Neuronal stem cell (in vitro differentiated cells): Measurements from ENCODE around the gene PRSS53.

ENCODE experiments used
- DNase-seq: peaks from one replicate; pipeline ENCODE4 v3.0.0-alpha.2; 2013; ENCODE audit warnings: low spot score
- H2AFZ ChIP-seq: one replicate; pipeline ENCODE4 v1.6.1; 2013; ENCODE audit warnings: mild to moderate bottlenecking, low read length, inconsistent platforms
- H2AK5ac ChIP-seq: 2 replicates; pipeline ENCODE4 v1.6.1; 2013; ENCODE audit warnings: low read depth, mild to moderate bottlenecking, inconsistent platforms, low read length, moderate library complexity, mixed read lengths
- H2BK120ac ChIP-seq: 2 replicates; pipeline ENCODE4 v1.6.1; 2013; ENCODE audit warnings: low read depth, mild to moderate bottlenecking, inconsistent platforms, low read length, moderate library complexity, mixed read lengths
- H2BK12ac ChIP-seq: one replicate; pipeline ENCODE4 v1.6.1; 2013; ENCODE audit warnings: low read length, inconsistent platforms
- H2BK15ac ChIP-seq: 2 replicates; pipeline ENCODE4 v1.6.1; 2013; ENCODE audit warnings: mild to moderate bottlenecking, low read length, inconsistent platforms, mixed read lengths
- H2BK5ac ChIP-seq: one replicate; pipeline ENCODE4 v1.6.1; 2013; ENCODE audit warnings: inconsistent platforms, mild to moderate bottlenecking, low read length, moderate library complexity
- H3K14ac ChIP-seq: one replicate; pipeline ENCODE4 v1.6.1; 2013; ENCODE audit warnings: low read length, inconsistent platforms
- H3K18ac ChIP-seq: 2 replicates; pipeline ENCODE4 v1.6.1; 2013; ENCODE audit warnings: low read length, inconsistent platforms
- H3K23ac ChIP-seq: 2 replicates; pipeline ENCODE4 v1.6.1; 2013; ENCODE audit warnings: low read depth, mild to moderate bottlenecking, mixed read lengths, low read length, inconsistent platforms; ENCODE audit not compliant: poor library complexity
- H3K27ac ChIP-seq: replicated peaks from 3 replicates; pipeline ENCODE4 v1.5.1; 2013; ENCODE audit warnings: low read length, inconsistent platforms
- H3K27me3 ChIP-seq, 3 experiments: 2 replicates each; pipeline ENCODE4 v1.6.1; 2013; ENCODE audit warnings: low read length in 3 of 3, mild to moderate bottlenecking in 2 of 3, inconsistent platforms in 1 of 3, low read depth in 1 of 3, mixed read lengths in 1 of 3, moderate library complexity in 1 of 3; ENCODE audit not compliant: control insufficient read depth in 3 of 3, insufficient read depth in 3 of 3
- H3K36me3 ChIP-seq, 2 donors: replicated peaks in 1 of 2; 2 replicates each; pipeline ENCODE4 v1.6.1; 2013; ENCODE audit warnings: low read length in 2 of 2; ENCODE audit not compliant: control insufficient read depth in 2 of 2, insufficient read depth in 2 of 2
- H3K4ac ChIP-seq: 2 replicates; pipeline ENCODE4 v1.6.1; 2013; ENCODE audit warnings: inconsistent platforms, mild to moderate bottlenecking, low read length, moderate library complexity
- H3K4me1 ChIP-seq, 2 donors: 1 replicate in 1 of 2; 2 replicates in 1 of 2; pipeline ENCODE4 v1.6.1; 2013; ENCODE audit warnings: low read length in 2 of 2, low read depth in 1 of 2; ENCODE audit not compliant: control insufficient read depth in 2 of 2, insufficient read depth in 1 of 2
- H3K4me2 ChIP-seq: one replicate; pipeline ENCODE4 v1.6.1; 2013; ENCODE audit warnings: mild to moderate bottlenecking, low read length, inconsistent platforms; ENCODE audit not compliant: insufficient read depth, poor library complexity, severe bottlenecking
- H3K4me3 ChIP-seq, 2 donors: 2 replicates each; pipeline ENCODE4 v1.5.1; 2013; ENCODE audit warnings: low read length in 2 of 2, mild to moderate bottlenecking in 2 of 2, inconsistent platforms in 1 of 2, moderate library complexity in 1 of 2
- H3K79me1 ChIP-seq: one replicate; pipeline ENCODE4 v1.6.1; 2013; ENCODE audit warnings: low read depth, mild to moderate bottlenecking, inconsistent platforms, low read length, moderate library complexity
- H3K9ac ChIP-seq: one replicate; pipeline ENCODE4 v1.6.1; 2013; ENCODE audit warnings: mild to moderate bottlenecking, low read depth, low read length, inconsistent platforms; ENCODE audit not compliant: poor library complexity
- H3K9me3 ChIP-seq, 2 donors: replicated peaks in 1 of 2; 2 replicates each; pipeline versions ENCODE3 to v1.6.1; 2013; ENCODE audit warnings: low read length in 2 of 2, mild to moderate bottlenecking in 2 of 2, inconsistent platforms in 1 of 2, low read depth in 1 of 2, mixed read lengths in 1 of 2, moderate library complexity in 1 of 2; ENCODE audit not compliant: control insufficient read depth in 2 of 2, insufficient read depth in 1 of 2
- H4K8ac ChIP-seq: one replicate; pipeline ENCODE4 v1.6.1; 2013; ENCODE audit warnings: low read depth, mild to moderate bottlenecking, inconsistent platforms, low read length, moderate library complexity
- H4K91ac ChIP-seq: one replicate; pipeline ENCODE4 v1.6.1; 2013; ENCODE audit warnings: low read length, low read depth, mild to moderate bottlenecking, inconsistent platforms; ENCODE audit not compliant: poor library complexity
- WGBS, 2 donors: extraction: QIAGEN DNeasy Blood & Tissue Kit; methylation state at CpG; one replicate each; pipeline ENCODE4 v1.1.7; 2013; ENCODE audit warnings: missing lambda C conversion rate in 2 of 2, mixed read lengths in 1 of 2; ENCODE audit not compliant: insufficient read length in 2 of 2, insufficient replicate concordance in 1 of 2; ENCODE audit errors: extremely low coverage in 2 of 2; 5-methylcytosine and 5-hydroxymethylcytosine counted together

Gene PRSS53

GRCh38 chr16:31063495-31063842, 25.3 kb downstream of the PRSS53 start:
- no peak overlapping the region for H2AFZ ChIP-seq
- H3K9me3 ChIP-seq, result no peaks in the 10 kb centered on the region
- H3K79me1 ChIP-seq, result peaks cover 13% of the 10 kb centered on the region
- no peak overlapping the region for H2BK120ac ChIP-seq
- H3K36me3 ChIP-seq, result peaks cover 26 to 60% of the 10 kb centered on the region in 2 donors
- H3K4me3 ChIP-seq, result peak overlapping the region in 1 of 2 donors; percentile 39
- H2BK15ac ChIP-seq, result no peak overlapping the region
- no peaks in the 10 kb centered on the region for H3K27me3 ChIP-seq
- H3K23ac ChIP-seq, result peak overlapping the region; percentile 73
- no peak for DNase-seq
- no peak overlapping the region for H3K27ac ChIP-seq
- no CpG with 5 or more reads among the region's 9 CpGs for WGBS, 2 donors
- peak overlapping the region; percentile 11 for H3K4ac ChIP-seq
- no peak overlapping the region for H2BK12ac ChIP-seq
- no peak overlapping the region for H3K18ac ChIP-seq
- no peak overlapping the region for H2AK5ac ChIP-seq
- no peak overlapping the region for H3K9ac ChIP-seq
- H3K4me2 ChIP-seq, result no peak overlapping the region
- H2BK5ac ChIP-seq, result peak overlapping the region; percentile 75
- no peak overlapping the region for H3K14ac ChIP-seq
- H4K91ac ChIP-seq, result no peak overlapping the region
- peaks cover 0 to 3% of the 10 kb centered on the region in 2 donors for H3K4me1 ChIP-seq
- H4K8ac ChIP-seq, result peak overlapping the region; percentile 82

- Histone ChIP-seq H3K4me1 (peaks cover 0 to 3% of the 10 kb centered on the region in 2 donors), H3K23ac (peak overlapping the region; percentile 73), H3K14ac (no peak overlapping the region), H3K4ac (no peak overlapping the region), H4K8ac (no peak overlapping the region), H2AK5ac (no peak overlapping the region), H3K18ac (no peak overlapping the region), H3K9me3 (no peaks in the 10 kb centered on the region), H2AFZ (no peak overlapping the region), H2BK15ac (no peak overlapping the region), H4K91ac (no peak overlapping the region), H3K4me3 (peak overlapping the region in 1 of 2 donors; percentile 49), H2BK5ac (no peak overlapping the region), H3K27me3 (no peaks in the 10 kb centered on the region), H3K9ac (no peak overlapping the region), H3K4me2 (no peak overlapping the region), H2BK12ac (no peak overlapping the region), H2BK120ac (no peak overlapping the region), H3K79me1 (peaks cover 13% of the 10 kb centered on the region), H3K36me3 (peaks cover 26 to 52% of the 10 kb centered on the region in 2 donors), H3K27ac (no peak overlapping the region)
- DNase-seq, result no peak
- no CpG with 5 or more reads among the region's 54 CpGs for WGBS, 2 donors
These were observed 26.8 kb downstream of the PRSS53 start for GRCh38 chr16:31061813-31062440.

GRCh38 chr16:31061126-31061812, 27.5 kb downstream of the PRSS53 start:
- H3K4ac ChIP-seq, result no peak overlapping the region
- WGBS, 2 donors, result no CpG with 5 or more reads among the region's 42 CpGs
- H2BK120ac ChIP-seq, result no peak overlapping the region
- peaks cover 11% of the 10 kb centered on the region for H3K79me1 ChIP-seq
- H3K4me3 ChIP-seq, result no peak overlapping the region
- no peak overlapping the region for H4K91ac ChIP-seq
- no peak overlapping the region for H4K8ac ChIP-seq
- no peak overlapping the region for H3K27ac ChIP-seq
- H3K4me2 ChIP-seq, result no peak overlapping the region
- H3K9ac ChIP-seq, result no peak overlapping the region
- H3K23ac ChIP-seq, result no peak overlapping the region
- H3K14ac ChIP-seq, result no peak overlapping the region
- no peak for DNase-seq
- no peak overlapping the region for H2BK15ac ChIP-seq
- peaks cover 26 to 52% of the 10 kb centered on the region in 2 donors for H3K36me3 ChIP-seq
- no peak overlapping the region for H2BK12ac ChIP-seq
- H2BK5ac ChIP-seq, result no peak overlapping the region
- H3K4me1 ChIP-seq, result peaks cover 0 to 3% of the 10 kb centered on the region in 2 donors
- no peak overlapping the region for H2AK5ac ChIP-seq
- no peaks in the 10 kb centered on the region for H3K27me3 ChIP-seq
- H3K9me3 ChIP-seq, result no peaks in the 10 kb centered on the region
- no peak overlapping the region for H3K18ac ChIP-seq
- no peak overlapping the region for H2AFZ ChIP-seq

GRCh38 chr16:31055613-31056012, 33.1 kb downstream of the PRSS53 start:
- H3K4me2 ChIP-seq, result no peak overlapping the region
- H3K9me3 ChIP-seq, result no peaks in the 10 kb centered on the region
- no peak overlapping the region for H3K23ac ChIP-seq
- no peak overlapping the region for H2AFZ ChIP-seq
- no peak overlapping the region for H4K8ac ChIP-seq
- no CpG with 5 or more reads among the region's 4 CpGs for WGBS, 2 donors
- no peak overlapping the region for H3K9ac ChIP-seq
- H3K4me3 ChIP-seq, result no peak overlapping the region
- H2BK12ac ChIP-seq, result no peak overlapping the region
- no peak overlapping the region for H3K18ac ChIP-seq
- no peak overlapping the region for H2AK5ac ChIP-seq
- peaks cover 3 to 11% of the 10 kb centered on the region in 2 donors for H3K36me3 ChIP-seq
- no peak overlapping the region for H4K91ac ChIP-seq
- H3K27me3 ChIP-seq, result no peaks in the 10 kb centered on the region
- H2BK5ac ChIP-seq, result no peak overlapping the region
- DNase-seq, result no peak
- H3K14ac ChIP-seq, result no peak overlapping the region
- H3K79me1 ChIP-seq, result peaks cover under 1% of the 10 kb centered on the region
- H3K27ac ChIP-seq, result peak overlapping the region; percentile 5
- H3K4ac ChIP-seq, result no peak overlapping the region
- peaks cover 0 to 3% of the 10 kb centered on the region in 2 donors for H3K4me1 ChIP-seq
- H2BK120ac ChIP-seq, result no peak overlapping the region
- H2BK15ac ChIP-seq, result no peak overlapping the region
